HepG2 (cell line): ENCODE measurements around the gene CCN2. TPM values are rescaled to one million over a fixed set of nuclear protein-coding genes. Genes with fewer than 3 reads are reported as not detected.

Source experiments
- AKAP8 ChIP-seq: sonication (generic); formaldehyde crosslinking; IDR thresholded peaks from 2 replicates; pipeline ENCODE4 v1.5.1; 2020; ENCODE audit warnings: mild to moderate bottlenecking, missing genetic modification reagents
- AKNA ChIP-seq: sonication (generic); formaldehyde crosslinking; IDR thresholded peaks from 2 replicates; pipeline ENCODE4 v1.4.0; 2020; ENCODE audit warnings: missing genetic modification reagents, borderline replicate concordance
- ARNTL ChIP-seq: sonication (generic); formaldehyde crosslinking; IDR thresholded peaks from 2 replicates; pipeline ENCODE4 v1.4.0; 2020; ENCODE audit warnings: mild to moderate bottlenecking, missing genetic modification reagents
- PCBP1 ChIP-seq: fragments of 200-400 bp; formaldehyde crosslinking; IDR thresholded peaks from 2 replicates; pipeline ENCODE4 v1.6.1; 2017; ENCODE audit warnings: mild to moderate bottlenecking, low read depth, low read length, borderline replicate concordance
- SIX4 ChIP-seq: sonication (generic); formaldehyde crosslinking; IDR thresholded peaks from 2 replicates; pipeline ENCODE4 v1.4.0; 2020; ENCODE audit warnings: missing genetic modification reagents
- SOX6 ChIP-seq, 2 experiments: fragments of 450-650 bp in 1 of 2; sonication (generic) in 1 of 2; formaldehyde crosslinking in 1 of 2; IDR thresholded peaks; 2 replicates each; pipeline versions ENCODE4 v1.4.0 to v1.6.1; 2017 to 2020; ENCODE audit warnings: antibody characterized with exemption in 1 of 2, mild to moderate bottlenecking in 1 of 2, missing genetic modification reagents in 1 of 2
- ZBTB42 ChIP-seq: sonication (generic); formaldehyde crosslinking; IDR thresholded peaks from 2 replicates; pipeline ENCODE4 v1.5.0; 2020; ENCODE audit warnings: mild to moderate bottlenecking, missing genetic modification reagents
- ZFP36L1 ChIP-seq: sonication (generic); formaldehyde crosslinking; IDR thresholded peaks from 2 replicates; pipeline ENCODE4 v1.8.0; 2022; ENCODE audit warnings: mild to moderate bottlenecking, missing genetic modification reagents, moderate library complexity
- ZMYM2 ChIP-seq: sonication (generic); formaldehyde crosslinking; IDR thresholded peaks from 2 replicates; pipeline ENCODE4 v1.8.0; 2022; ENCODE audit warnings: mild to moderate bottlenecking, missing genetic modification reagents
- ZNF318 ChIP-seq: sonication (generic); formaldehyde crosslinking; IDR thresholded peaks from 2 replicates; pipeline ENCODE4 v1.4.0; 2020; ENCODE audit warnings: mild to moderate bottlenecking, missing genetic modification reagents
- ZNF331 ChIP-seq: sonication (generic); formaldehyde crosslinking; IDR thresholded peaks from 2 replicates; pipeline ENCODE4 v1.4.0; 2020; ENCODE audit warnings: missing genetic modification reagents
- ZNF367 ChIP-seq: sonication (generic); formaldehyde crosslinking; IDR thresholded peaks from 2 replicates; pipeline ENCODE4 v1.4.0; 2020; ENCODE audit warnings: missing genetic modification reagents, borderline replicate concordance
- ZNF614 ChIP-seq: IDR thresholded peaks from 2 replicates; pipeline ENCODE4 v1.6.1; 2018; ENCODE audit warnings: missing biosample characterization, missing genetic modification reagents, inconsistent platforms, borderline replicate concordance
- ZSCAN29 ChIP-seq: sonication (generic); formaldehyde crosslinking; conservative IDR thresholded peaks from 2 replicates; pipeline ENCODE4 v1.4.0; 2020; ENCODE audit warnings: mild to moderate bottlenecking, missing genetic modification reagents
- polyA plus RNA-seq, 8 experiments: library from polyadenylated mRNA; depleted of rRNA in 3 of 8; stranded (reverse) in 7 of 8; unstranded in 1 of 8; fragments of >200 nt; fragmentation: Illumina TruSeq in 4 of 8; extraction: Trizol in 4 of 8; gene quantifications; 2 replicates each; pipeline versions ENCODE4 v1.2.1 to v1.2.3, GENCODE V29; 2011 to 2016; ENCODE audit warnings: low read depth in 4 of 8, missing spikeins in 1 of 8, mixed read lengths in 1 of 8; ENCODE audit not compliant: insufficient read depth in 1 of 8
- total RNA-seq, 5 experiments: library from RNA; depleted of rRNA; stranded (reverse); fragments of >200 nt; fragmentation: Illumina TruSeq; extraction: Trizol; gene quantifications; 2 replicates each; pipeline ENCODE4 v1.2.3, GENCODE V29; 2016; ENCODE audit warnings: low read depth in 1 of 5

Gene CCN2
- total and polyA plus RNA-seq, 2 of the 13 experiments (the other 11 are each of a cell fraction or from before 2014, with no cell fraction given): 34.7 to 316 TPM

GRCh38 chr6:131950767-131951575 is at the start of gene CCN2 (continued):
- TF ChIP-seq AKNA (CRISPR knock-in tag) (peak; percentile 55; the same call in 1 of the 2 replicates), ZMYM2 (no peak), ZFP36L1 (CRISPR knock-in tag) (peak; percentile 78), ZNF367 (CRISPR knock-in tag) (peak; percentile 88; the same call in 1 of the 2 replicates), ZSCAN29 (CRISPR knock-in tag) (peak; percentile 94), ZNF614 (CRISPR knock-in tag) (peak; percentile 81; the same call in 1 of the 2 replicates), ZNF318 (CRISPR knock-in tag) (peak; percentile 57; the same call in 1 of the 2 replicates), ZNF331 (CRISPR knock-in tag) (peak; percentile 67; the same call in 1 of the 2 replicates), ZBTB42 (no peak; the same call in 1 of the 2 replicates), SOX6 (IDR thresholded peaks at IDR 0.05) (no peak), SOX6 (CRISPR knock-in tag; IDR thresholded peaks at IDR 0.05) (peak; percentile 97), SIX4 (CRISPR knock-in tag) (peak; percentile 88), ARNTL (CRISPR knock-in tag) (peak; percentile 70), AKAP8 (CRISPR knock-in tag) (no peak), PCBP1 (no peak)
